GM12801 (cell line): Measurements from ENCODE around the gene ATP11C.

Source experiments
- TF ChIP-seq, protein P1 (sequence below): IDR thresholded peaks from one replicate; pipeline ENCODE4 v1.5.1; 2011; ENCODE audit warnings: control low read depth; ENCODE audit not compliant: insufficient read length; ENCODE audit errors: extremely low read depth

ATP11C gene

DNA sequence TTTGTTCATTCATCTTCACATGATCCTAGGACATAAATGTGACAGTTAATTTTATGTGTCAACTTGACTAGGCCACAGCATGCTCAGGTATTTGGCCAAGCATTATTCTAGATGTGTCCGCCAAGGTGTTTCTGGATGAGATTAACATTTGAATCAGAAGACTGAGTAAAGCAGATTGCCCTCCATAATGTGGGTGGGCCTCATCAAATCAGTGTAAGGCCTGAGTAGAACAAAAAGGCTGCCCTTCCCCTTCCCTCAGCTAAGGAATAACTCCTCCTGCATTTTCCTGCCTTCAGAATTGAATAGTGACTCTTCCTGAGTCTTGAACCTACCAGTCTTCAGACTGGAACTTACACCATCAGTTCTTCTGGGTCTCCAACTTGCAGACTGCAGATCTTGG lies 18.4 kb downstream of the ATP11C start:
- TF ChIP-seq, protein P1, sequence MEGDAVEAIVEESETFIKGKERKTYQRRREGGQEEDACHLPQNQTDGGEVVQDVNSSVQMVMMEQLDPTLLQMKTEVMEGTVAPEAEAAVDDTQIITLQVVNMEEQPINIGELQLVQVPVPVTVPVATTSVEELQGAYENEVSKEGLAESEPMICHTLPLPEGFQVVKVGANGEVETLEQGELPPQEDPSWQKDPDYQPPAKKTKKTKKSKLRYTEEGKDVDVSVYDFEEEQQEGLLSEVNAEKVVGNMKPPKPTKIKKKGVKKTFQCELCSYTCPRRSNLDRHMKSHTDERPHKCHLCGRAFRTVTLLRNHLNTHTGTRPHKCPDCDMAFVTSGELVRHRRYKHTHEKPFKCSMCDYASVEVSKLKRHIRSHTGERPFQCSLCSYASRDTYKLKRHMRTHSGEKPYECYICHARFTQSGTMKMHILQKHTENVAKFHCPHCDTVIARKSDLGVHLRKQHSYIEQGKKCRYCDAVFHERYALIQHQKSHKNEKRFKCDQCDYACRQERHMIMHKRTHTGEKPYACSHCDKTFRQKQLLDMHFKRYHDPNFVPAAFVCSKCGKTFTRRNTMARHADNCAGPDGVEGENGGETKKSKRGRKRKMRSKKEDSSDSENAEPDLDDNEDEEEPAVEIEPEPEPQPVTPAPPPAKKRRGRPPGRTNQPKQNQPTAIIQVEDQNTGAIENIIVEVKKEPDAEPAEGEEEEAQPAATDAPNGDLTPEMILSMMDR: no peak

DNA sequence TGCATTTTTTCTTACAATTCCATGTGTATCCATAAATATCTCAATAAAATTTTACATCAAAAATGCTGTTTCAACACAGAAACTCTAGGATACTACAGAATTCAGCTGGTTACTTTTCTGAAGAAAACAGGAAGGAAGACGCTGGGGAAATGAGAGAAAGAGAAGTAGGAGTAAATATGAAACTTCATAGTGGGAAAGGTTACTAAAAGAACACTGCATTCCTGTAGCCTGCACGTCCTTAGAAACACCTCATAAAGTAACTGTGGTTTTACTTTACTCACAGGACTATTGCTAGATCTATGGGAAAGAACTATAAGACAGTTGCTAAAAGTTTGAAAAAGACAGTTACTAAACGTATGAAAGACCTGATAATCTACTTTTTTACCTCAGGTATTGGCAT lies 23.1 kb downstream of the ATP11C start:
- TF ChIP-seq, protein P1: no peak

GRCh38 chrX:139907078-139907477 lies 25.8 kb downstream of the ATP11C start:
- TF ChIP-seq, protein P1: no peak

- TF ChIP-seq, protein P1: no peak
Measured at GRCh38 chrX:139905743-139906142, 27.1 kb downstream of the ATP11C start.

DNA sequence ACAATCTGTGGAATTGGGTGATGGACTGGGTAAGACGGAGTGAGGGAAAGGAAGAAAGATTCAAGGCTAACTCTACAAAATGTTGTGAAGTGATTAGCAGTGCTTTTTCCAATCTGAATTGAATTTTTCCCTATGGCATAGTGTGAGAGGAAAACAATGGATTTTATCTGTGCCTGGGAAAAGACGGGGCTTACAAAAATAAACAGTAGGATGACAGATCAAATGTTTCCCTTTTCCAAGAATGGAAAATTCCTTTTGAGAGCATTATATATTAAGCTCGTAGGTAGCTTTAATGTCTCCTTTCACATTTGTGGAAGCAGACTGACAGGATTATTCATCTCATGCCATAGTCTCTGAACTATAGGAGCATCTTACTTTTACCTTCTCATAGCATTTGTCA lies 27.8 kb downstream of the ATP11C start:
- TF ChIP-seq, protein P1: no peak

DNA sequence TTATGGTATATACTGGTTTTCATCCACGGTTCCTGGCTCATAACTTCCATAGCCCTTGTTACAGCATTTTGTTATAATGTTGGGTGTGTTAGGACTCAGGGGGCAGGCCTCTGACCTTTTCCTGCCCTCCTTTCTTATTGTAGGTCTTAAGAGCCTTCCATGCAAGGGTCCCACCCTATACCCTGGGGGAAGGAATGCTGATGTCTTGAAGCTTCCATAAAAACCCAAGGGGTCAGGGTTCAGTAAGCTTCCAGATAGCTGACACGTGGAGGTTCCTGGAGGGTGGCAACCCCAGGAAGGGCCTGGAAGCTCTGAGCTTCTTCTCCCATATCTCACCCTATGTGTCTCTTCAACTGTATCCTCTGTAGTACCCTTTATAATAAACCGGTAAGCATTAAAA lies 29.6 kb downstream of the ATP11C start:
- TF ChIP-seq, protein P1: no peak

- TF ChIP-seq, protein P1: no peak
Measured at GRCh38 chrX:139902559-139902958, 30.3 kb downstream of the ATP11C start.

GRCh38 chrX:139898334-139898733 lies 34.5 kb downstream of the ATP11C start:
- TF ChIP-seq, protein P1: no peak
